GM23248 (cell line): ENCODE measurements around the gene C5orf47.

Experiments
- EZH2 ChIP-seq: fragments of 200-600 bp; sonication (generic); IDR thresholded peaks from 2 replicates; pipeline ENCODE4 v1.6.1; 2018; ENCODE audit warnings: antibody characterized with exemption, mild to moderate bottlenecking; ENCODE audit not compliant: insufficient read depth, poor library complexity, severe bottlenecking
- EZH2phosphoT487 ChIP-seq: fragments of 200-600 bp; sonication (generic); IDR thresholded peaks from 2 replicates; pipeline ENCODE4 v1.6.1; 2018; ENCODE audit warnings: antibody characterized with exemption, moderate library complexity, mild to moderate bottlenecking, low read depth; ENCODE audit not compliant: insufficient read depth

GRCh38 chr5:173997331-173997730 lies 8.4 kb downstream of the C5orf47 start:
- TF ChIP-seq EZH2 (no peak), EZH2phosphoT487 (no peak)
